ENCODE measurements around the gene SPOCK1.

SPOCK1 gene

GRCh38 chr5:137101544-137101943, 397.6 kb downstream of the SPOCK1 start:
- no peak for DNase-seq (ENCODE audit: low read depth)

- no peak for DNase-seq (ENCODE audit: low read depth)
Observed at GRCh38 chr5:137099651-137100050, 399.5 kb downstream of the SPOCK1 start.

- no peak for DNase-seq (ENCODE audit: low read depth)
Observed at GRCh38 chr5:137098663-137099062, 400.5 kb downstream of the SPOCK1 start.

DNA sequence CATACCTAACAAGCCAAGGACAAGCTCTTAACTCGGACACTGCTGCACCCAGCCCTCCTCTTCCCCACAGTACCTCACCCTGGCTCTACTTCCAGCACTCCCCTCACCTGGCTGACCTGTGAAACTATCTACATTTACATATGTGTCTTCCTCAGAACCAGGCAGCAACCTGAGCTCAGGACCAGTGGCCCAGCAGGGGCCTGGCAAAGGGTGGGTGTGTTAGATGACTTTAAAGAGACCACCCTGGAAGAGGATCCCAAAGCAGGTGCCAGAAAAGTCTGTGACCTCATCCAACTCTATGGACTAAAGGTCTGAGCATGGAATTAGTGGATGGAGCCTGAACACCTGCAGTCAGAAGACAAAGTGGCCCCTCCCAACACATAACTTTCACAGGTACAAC, 400.9 kb downstream of the SPOCK1 start:
- no peak for DNase-seq (ENCODE audit: low read depth)

DNA sequence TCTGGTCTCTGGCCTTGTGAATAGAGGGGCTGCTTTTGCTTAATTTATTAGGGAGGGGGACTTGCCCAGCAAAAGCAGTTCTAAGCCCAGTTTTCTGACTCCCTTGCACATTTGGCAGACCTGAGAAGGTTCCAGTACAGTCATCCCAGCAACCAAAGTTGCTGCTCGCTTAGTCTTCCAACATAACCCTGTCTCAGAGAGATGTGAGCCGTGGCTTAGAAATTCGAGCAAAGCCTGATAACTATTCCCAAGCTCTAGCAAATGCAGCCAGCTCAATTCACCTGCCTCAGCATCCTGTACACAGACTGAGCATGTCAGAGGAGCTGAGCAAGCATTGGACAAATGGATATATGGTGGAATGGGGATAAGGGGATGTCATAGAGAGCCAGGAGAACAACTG, 401.9 kb downstream of the SPOCK1 start:
- no peak for DNase-seq (ENCODE audit: low read depth)

GRCh38 chr5:137096149-137097103, 402.7 kb downstream of the SPOCK1 start:
- no peak for DNase-seq (ENCODE audit: low read depth)

DNA sequence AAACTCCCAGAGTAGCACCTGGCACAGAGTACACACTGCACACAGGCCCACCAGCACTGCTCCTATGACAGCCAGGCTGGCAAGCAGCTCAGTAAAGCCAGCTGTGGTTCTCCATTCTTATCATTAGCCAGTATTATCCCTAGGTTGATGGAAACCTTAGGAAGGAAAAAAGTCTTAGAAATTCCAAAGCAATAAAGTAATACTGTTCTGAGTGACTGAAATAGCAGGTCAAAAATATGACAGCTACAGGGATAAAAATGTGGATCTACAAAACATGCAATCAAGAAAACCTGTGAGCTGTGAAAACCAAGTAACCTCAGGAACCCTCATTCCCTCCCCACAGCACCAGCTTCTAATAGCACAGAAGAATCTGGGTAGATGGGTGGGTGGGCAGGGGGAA, 403.5 kb downstream of the SPOCK1 start:
- no peak for DNase-seq (ENCODE audit: low read depth)

GRCh38 chr5:137092831-137093230, 406.3 kb downstream of the SPOCK1 start:
- DNase-seq (ENCODE audit: low read depth) = no peak

GRCh38 chr5:137091472-137091871, 407.7 kb downstream of the SPOCK1 start:
- no peak for DNase-seq (ENCODE audit: low read depth)

- no peak for DNase-seq (ENCODE audit: low read depth)
Observed at GRCh38 chr5:137090721-137091120, 408.4 kb downstream of the SPOCK1 start.

DNA sequence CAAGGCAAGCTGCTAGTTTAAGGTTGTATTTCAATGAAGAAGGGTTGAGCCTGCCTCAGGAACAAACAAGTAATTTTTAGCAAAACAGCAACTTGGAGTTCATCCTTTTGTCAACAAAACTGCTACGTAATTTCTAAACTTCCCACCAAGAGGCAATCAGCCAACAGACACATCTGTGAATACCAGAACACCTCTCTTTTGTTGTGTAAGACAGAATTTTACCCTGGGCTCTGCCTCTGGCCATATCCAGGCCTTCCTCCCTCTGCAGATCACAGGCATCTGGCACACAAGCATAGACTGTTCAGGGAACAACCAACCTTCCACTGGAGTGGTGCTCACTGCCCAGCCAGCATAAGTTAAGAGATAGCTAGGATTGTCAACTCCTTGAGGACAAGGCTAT, 409.0 kb downstream of the SPOCK1 start:
- DNase-seq (ENCODE audit: low read depth) = no peak

DNA sequence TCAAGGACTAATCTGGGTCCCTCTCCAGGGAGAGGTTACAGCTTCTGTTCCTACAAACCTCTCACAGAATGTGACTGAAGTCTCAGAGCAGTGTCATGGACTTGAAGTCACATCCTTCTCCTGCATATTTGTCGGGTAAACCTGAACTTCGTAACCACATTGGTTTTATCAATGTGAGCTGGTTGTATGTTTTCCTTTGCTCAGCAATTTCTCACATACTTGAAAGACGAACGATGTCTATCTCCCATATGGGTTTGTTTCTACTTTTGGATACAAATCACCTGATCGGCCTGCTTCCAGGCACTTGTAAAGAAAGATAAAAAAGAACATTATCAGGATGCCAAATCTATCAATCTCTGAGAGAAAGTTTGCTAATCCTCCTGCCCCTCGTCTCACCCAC, 411.0 kb downstream of the SPOCK1 start:
- no peak for DNase-seq (ENCODE audit: low read depth)

GRCh38 chr5:137086342-137086741, 412.8 kb downstream of the SPOCK1 start:
- no peak for DNase-seq (ENCODE audit: low read depth)

DNA sequence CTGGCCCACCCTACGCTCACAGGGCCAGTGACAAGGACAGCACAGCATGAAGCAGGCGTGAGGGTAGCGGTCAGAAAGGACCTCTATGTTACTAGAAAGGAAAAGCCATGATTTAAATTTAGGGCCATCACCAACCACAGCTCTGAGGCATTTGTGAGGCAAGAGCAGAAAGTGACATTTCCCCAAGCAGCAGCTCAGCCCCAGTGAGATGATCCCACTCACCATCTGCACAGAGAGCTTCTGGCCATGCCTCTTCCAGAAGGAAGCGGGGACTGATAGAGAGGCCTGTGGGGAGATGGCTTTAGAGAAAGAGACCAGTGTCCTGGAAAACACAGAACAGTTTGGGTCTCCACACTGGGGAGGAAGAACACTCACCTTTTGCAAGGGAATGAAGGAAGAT, 413.9 kb downstream of the SPOCK1 start:
- DNase-seq (ENCODE audit: low read depth) = no peak

DNA sequence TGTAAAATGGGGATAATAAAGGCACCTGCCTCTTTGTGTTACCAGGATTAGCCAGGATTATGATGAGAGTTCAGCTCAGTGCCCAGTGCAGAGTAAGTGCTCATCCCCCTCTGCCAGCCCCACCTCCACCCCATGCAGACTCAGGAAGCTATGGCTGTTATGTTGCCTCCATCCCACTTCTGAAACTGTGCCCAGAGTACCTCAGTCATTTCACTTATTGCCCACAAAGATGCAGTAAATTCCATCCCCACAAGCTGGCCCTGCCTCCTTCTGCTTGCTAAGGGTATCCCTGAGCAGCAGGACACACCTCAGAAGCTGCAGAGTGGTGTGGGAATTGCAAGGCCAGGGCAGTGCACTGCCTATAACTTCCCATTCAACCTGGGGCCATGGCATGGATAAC, 415.1 kb downstream of the SPOCK1 start:
- no peak for DNase-seq (ENCODE audit: low read depth)

GRCh38 chr5:137082951-137083350, 416.2 kb downstream of the SPOCK1 start:
- DNase-seq (ENCODE audit: low read depth) = no peak

DNA sequence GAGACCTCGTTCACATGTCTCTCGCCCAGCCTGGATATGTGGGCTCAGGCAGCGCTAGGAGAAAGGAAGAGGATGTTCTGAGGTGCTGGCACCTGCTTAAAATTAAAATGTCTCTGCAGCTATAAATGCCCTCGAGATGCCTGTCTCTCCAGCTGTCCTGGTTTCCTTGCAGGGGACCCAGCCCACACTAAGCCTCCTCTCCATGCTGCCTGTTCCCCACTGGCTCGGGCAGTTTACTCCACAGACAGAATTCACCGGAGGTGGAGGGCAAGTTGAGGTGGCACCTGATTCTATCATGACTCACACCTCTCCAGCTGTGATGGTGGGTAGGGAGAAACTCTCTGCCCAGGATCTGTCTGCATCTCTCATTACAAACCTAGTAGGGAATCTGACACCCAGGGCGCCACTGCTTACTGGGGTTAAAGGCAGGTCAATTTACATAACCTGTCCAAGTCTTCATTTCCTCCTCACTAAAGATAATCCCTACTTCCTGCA, 420.9 kb downstream of the SPOCK1 start:
- no peak for DNase-seq (ENCODE audit: low read depth)

- no peak for DNase-seq (ENCODE audit: low read depth)
Observed at GRCh38 chr5:137075163-137075970, 423.8 kb downstream of the SPOCK1 start.

DNA sequence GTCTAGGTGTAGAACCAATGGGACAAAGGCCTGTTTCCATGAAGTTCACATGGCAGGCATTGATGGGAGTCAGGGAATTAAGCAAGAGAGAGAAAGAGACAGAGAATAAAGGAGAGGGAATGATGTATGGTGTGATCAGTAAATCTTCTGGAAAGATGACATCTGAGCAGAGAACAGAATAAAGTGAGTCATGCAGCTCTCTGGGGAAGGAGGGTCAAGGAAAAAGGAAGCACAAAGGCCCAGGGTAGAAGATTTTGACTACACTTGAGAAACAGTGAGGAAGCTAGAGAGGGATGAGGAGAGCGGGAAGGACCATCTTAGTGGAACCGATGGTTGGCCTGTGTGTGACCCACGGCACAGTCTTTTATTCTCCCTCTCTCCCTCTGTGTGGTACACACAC, 425.9 kb downstream of the SPOCK1 start:
- no peak for DNase-seq (ENCODE audit: low read depth)

DNA sequence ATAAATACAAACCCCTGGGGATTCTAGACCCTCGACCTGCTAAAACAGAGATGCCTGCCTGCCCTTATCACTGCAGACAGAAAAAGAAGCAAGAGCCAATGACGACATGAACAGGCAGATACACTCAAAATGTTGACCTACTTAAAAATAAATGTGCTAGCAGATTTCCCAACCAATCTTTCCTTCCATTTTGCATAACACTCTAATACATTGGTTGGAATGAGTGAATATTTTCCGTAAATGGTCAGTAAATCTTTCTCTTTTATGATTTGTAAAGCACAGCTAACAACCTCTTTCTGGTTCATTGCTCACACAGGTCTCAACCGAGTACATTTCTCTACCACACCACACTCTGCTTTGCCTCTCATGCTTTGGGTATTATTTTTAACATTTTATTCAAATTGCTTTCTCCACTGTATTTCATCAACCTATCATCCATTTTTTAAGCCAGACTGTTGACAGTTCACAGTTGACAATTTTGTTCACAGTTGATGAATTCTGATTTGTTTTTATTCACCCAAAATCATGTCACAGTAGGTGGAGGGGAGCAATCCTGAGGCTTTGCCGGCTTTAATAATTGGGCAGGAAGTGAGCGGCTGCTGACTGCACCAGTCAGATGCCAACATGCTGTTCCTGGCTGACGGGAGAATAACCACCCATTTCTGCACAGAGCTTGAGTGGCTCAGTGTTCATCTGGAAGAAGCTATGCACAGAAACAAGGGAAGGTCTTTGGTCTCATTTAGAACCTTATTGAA, 426.6 kb downstream of the SPOCK1 start:
- DNase-seq (ENCODE audit: low read depth) = no peak

DNA sequence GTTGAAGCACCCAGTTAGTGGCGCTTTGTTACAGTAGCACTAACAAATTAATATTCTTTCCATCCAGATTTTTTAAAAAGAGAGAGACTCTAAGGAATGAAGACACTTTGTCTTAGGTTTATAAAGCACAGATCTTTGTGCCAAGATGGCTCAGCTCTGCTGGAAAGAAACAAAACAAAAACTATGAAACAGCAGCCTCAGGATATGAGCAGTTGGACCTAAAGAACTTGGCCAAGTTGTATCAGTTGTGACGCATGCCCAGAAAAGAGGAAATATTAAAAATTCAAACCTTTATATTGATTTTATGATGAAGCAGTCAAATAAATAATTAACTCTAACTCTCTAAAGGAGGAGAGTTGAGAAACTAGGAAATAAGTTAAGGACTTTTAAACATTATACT, 427.2 kb downstream of the SPOCK1 start:
- no peak for DNase-seq (ENCODE audit: low read depth)

DNA sequence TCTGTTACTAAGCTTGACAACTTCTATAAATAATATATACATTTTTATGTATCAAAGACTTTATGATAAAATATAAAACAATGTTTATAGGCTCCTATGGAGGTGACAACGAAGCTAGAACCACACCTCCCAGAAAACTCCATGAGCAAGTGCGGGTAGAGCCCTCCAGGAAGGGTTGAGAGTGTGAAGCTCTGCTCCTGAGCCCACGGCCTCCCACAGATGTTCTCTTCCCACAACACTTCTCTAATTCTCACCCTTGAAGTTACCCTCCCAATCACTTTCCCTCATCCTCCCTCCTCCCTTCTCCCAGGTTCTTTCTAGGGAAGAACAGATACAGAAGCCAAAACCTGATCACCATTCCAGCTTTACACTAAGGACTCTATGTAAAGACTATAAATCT, 427.6 kb downstream of the SPOCK1 start:
- DNase-seq (ENCODE audit: low read depth) = no peak
